ENCODE data around the gene DNER. TPM values are rescaled to one million over a fixed set of nuclear protein-coding genes. Genes with fewer than 3 reads are reported as not detected.

The DNER gene
- total RNA-seq, 2 donors from 2014 or later, result 0.27 to 3.3 TPM

GRCh38 chr2:229314117-229314516, 400.2 kb downstream of the DNER start:
- DNase-seq (ENCODE audit: low spot score) (no peak), ATAC-seq (ENCODE audit: insufficient number of reproducible peaks, low FRiP score, low read depth) (no peak)
- Histone ChIP-seq H3K4me3 (no peak overlapping the region), H3K4me1 (ENCODE audit: control insufficient read depth in 1 of 2, low read depth in 2 of 2) (peaks cover 5 to 16% of the 10 kb centered on the region in 2 donors), H3K9me3 (no peaks in the 10 kb centered on the region), H3K27ac (peak overlapping the region in 1 of 2 donors; percentile 34), H3K36me3 (no peaks in the 10 kb centered on the region), H3K27me3 (replicated peaks; ENCODE audit: insufficient read depth) (no peaks in the 10 kb centered on the region)
- TF ChIP-seq CTCF (IDR thresholded peaks at IDR 0.05), result no peak

DNA sequence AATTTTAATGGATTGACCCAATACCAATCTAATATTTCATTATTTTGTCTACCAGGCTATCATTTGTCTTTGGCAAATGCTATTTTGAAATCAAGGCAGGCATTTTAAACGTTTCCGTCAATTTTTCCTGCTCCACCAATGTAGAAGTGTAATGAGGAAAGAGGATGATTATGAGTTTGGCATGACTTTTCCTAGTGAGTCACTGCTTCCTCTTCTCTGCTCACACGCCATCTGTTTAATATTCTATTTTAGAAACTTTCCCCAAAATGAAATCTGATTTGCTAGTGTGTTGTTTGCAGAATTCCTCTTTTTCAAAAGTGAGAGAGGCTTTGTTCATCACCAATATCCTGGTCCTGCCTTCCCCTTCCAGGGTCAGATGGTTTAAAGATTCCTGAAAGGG, 400.8 kb downstream of the DNER start:
- no peaks in the 10 kb centered on the region for H3K9me3 ChIP-seq
- no peak for TF ChIP-seq CTCF (IDR thresholded peaks at IDR 0.05)
- ATAC-seq (ENCODE audit: insufficient number of reproducible peaks, low FRiP score, low read depth) (no peak), DNase-seq (ENCODE audit: low spot score) (no peak)
- H3K27ac ChIP-seq, result peak overlapping the region in 1 of 2 donors; percentile 34
- H3K4me3 ChIP-seq, result no peak overlapping the region
- no peaks in the 10 kb centered on the region for H3K27me3 ChIP-seq (replicated peaks; ENCODE audit: insufficient read depth)
- no peaks in the 10 kb centered on the region for H3K36me3 ChIP-seq
- peaks cover 5 to 16% of the 10 kb centered on the region in 2 donors for H3K4me1 ChIP-seq (ENCODE audit: control insufficient read depth in 1 of 2, low read depth in 2 of 2)

Other genes starting within 250 kb of the DNER start
- 100 to 1,000 TPM; 127 to 160 TPM for gene TRIP12, start 207.5 kb upstream of the DNER start, total RNA-seq
- 1 to 10 TPM; 1.7 to 2.4 TPM for gene FBXO36, start 207.9 kb upstream of the DNER start, total RNA-seq